Measurements from ENCODE around the gene PLEKHH1.

The PLEKHH1 gene

DNA sequence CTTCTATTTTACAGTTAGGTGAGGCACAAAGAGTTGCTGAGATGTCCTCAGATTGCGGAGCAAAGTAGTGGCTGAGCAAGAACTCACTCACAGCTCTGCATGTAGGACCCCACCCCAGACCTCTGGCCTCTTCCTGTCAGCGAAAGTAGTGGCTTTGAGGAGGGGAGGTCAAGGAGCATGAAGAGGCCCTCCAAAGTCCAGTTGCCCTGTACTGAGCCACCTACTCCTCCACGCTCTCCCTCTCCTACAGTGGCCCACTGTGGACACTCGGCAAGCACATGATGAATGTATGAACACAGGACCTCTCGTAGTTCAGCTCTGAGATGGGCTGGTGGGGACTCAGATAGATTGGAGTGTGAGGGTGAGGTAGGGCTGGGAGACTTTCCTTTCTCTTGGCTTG, 5.3 kb upstream of the PLEKHH1 start:
- H3K4me3 ChIP-seq (replicated peaks; ENCODE audit: low read depth, low read length) = no peak overlapping the region
- TF ChIP-seq, protein P1, sequence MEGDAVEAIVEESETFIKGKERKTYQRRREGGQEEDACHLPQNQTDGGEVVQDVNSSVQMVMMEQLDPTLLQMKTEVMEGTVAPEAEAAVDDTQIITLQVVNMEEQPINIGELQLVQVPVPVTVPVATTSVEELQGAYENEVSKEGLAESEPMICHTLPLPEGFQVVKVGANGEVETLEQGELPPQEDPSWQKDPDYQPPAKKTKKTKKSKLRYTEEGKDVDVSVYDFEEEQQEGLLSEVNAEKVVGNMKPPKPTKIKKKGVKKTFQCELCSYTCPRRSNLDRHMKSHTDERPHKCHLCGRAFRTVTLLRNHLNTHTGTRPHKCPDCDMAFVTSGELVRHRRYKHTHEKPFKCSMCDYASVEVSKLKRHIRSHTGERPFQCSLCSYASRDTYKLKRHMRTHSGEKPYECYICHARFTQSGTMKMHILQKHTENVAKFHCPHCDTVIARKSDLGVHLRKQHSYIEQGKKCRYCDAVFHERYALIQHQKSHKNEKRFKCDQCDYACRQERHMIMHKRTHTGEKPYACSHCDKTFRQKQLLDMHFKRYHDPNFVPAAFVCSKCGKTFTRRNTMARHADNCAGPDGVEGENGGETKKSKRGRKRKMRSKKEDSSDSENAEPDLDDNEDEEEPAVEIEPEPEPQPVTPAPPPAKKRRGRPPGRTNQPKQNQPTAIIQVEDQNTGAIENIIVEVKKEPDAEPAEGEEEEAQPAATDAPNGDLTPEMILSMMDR (IDR thresholded peaks at IDR 0.05; ENCODE audit: low read depth, low read length, missing control alignments) = no peak
- no peak for DNase-seq (ENCODE audit: extremely low read depth, low read depth)

DNA sequence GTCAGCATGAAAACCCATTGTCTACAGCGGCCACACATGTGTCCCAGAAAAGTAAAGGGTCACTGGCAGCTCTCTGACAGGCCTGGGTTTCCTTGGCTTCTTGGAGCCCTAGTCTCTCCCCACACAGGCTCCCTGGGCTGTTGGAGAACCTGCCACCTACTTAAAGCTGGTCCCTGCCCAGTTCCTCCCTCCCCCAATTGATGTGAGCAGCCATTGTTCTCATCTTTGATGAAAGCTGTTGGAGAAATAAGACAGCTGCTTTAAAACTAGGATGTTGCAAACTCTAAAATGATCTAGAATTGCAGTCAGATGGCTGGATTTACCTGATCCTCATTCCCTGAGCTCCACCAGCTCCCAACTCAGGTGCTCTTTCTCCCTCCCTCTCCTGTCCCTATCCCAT, 4.8 kb upstream of the PLEKHH1 start:
- H3K4me3 ChIP-seq (replicated peaks; ENCODE audit: low read depth, low read length) = no peak overlapping the region
- TF ChIP-seq, protein P1 (IDR thresholded peaks at IDR 0.05; ENCODE audit: low read depth, low read length, missing control alignments) = no peak
- DNase-seq (ENCODE audit: extremely low read depth, low read depth) = no peak

DNA sequence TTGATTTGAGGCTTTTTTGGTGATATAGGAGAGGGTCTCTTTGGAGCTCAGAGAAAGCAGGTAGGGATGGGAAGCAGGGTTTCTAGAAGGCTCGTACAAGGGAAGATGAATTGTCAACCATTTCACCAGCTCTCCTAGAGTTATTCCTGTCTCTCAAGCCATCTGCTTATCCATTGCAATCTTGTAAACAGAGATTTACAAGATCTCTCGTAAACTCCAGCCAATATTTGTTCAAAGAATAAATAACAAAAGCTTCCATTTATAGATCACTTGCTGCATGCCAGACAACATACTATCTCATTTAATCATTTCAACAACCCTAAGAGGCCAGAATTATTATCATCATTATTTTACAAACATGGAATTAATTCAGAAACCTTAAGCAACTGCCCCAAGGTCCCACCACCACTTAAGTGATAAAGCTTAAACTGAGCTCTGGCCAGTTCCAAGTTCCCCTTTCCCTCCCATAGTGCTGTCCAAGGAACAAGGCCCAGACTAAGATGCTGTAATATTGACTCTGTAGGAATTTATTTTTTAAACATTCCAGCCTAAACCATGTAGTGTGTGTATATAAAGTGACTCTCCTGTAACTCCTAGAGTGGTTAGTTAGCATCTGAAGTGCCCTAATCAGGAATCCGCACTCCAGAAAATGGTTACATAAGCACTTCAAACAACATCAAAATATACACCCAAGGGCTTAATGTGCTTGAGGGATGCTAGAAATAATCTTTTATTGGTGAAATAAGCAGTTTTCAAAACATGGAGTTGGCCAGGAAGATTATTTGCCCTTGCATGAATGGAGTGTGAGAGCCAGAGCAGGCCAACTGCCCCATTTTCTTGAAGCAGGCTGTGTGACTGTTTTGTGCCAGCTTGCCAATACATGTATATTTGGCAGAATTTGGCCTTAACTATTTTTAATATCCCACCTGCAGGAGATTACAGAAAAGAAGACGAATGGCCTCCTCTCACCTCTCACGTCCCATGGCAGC, 2.8 kb upstream of the PLEKHH1 start:
- H3K4me3 ChIP-seq (replicated peaks; ENCODE audit: low read depth, low read length) = no peak overlapping the region
- no peak for DNase-seq (ENCODE audit: extremely low read depth, low read depth)
- TF ChIP-seq, protein P1 (IDR thresholded peaks at IDR 0.05; ENCODE audit: low read depth, low read length, missing control alignments) = no peak

DNA sequence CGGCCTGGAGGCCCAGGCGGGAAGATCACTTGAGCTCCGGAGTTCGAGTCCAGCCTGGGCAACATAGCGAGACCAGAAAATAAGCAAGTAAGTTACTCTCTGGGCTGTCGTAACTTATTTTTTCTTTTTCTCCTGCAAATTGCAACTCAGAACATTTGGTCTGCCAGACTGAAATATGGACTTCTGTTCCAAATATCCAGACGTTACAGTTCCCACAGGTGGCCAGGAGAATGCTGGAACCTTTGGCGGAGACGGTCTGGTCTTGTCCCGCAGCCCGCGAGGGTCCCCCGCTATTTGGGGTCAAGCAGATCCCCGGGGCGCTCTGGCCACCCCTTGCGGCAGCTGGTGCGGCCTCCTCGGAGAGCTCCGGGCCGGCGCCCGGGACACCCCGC, 488 bp upstream of the PLEKHH1 start:
- peak overlapping the region; percentile 52 for H3K4me3 ChIP-seq (replicated peaks; ENCODE audit: low read depth, low read length)
- TF ChIP-seq, protein P1 (IDR thresholded peaks at IDR 0.05; ENCODE audit: low read depth, low read length, missing control alignments) = no peak
- no peak for DNase-seq (ENCODE audit: extremely low read depth, low read depth)

DNA sequence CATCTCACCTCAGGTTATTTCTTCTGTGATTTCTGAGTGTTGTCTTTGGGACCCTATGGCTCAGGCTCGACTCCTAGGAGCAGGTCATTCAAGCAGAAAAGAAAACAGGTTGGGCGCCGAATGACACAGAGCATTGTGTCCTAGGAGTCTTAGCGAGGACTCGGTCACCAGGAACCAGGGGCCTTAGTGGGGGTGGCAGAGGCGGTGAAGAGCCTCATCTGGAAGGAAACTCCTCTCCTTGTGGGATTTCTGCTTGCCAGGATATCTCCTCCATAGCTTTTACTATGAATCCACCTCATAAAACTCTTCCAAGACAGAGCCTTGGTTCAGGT, 630 bp downstream of the PLEKHH1 start:
- H3K4me3 ChIP-seq (replicated peaks; ENCODE audit: low read depth, low read length) = peak overlapping the region; percentile 52
- TF ChIP-seq, protein P1 (IDR thresholded peaks at IDR 0.05; ENCODE audit: low read depth, low read length, missing control alignments) = no peak
- DNase-seq (ENCODE audit: extremely low read depth, low read depth) = no peak

DNA sequence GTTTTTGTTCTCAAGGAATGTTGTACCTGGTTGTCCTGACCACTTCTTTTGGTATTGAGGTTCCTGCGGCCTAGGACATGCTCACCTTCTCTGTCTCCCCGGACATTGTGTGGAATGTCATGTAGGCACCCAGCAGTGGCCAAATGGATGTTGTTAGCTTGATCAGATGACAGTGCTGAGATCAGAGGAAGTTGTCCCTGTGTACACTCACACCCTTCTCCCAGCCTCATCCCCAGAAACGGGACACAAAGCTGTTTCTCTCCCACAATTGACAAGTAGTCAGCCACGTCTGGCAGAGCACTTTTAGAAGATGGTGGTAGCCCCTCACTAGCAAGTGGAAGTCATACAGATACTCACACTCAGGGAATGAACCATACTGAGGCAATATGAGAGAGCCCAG, 3.0 kb downstream of the PLEKHH1 start:
- TF ChIP-seq, protein P1 (IDR thresholded peaks at IDR 0.05; ENCODE audit: low read depth, low read length, missing control alignments) = no peak
- DNase-seq (ENCODE audit: extremely low read depth, low read depth) = no peak

More for the DNA sequence above, 3.0 kb downstream of the PLEKHH1 start:
- no peak overlapping the region for H3K4me3 ChIP-seq (replicated peaks; ENCODE audit: low read depth, low read length)
